Activated CD8-positive, alpha-beta T cell treated with anti-CD3 and anti-CD28 coated beads, Interleukin-2, amount 10 ng/mL, durations not matched to agents 7 days and 5 days (primary cell): ENCODE results near the gene MARK4. TPM values are rescaled to one million over a fixed set of nuclear protein-coding genes. Genes with fewer than 3 reads are reported as not detected.
"Not testable (repeated sequence)": the region's sequence is repeated elsewhere in the genome, so short reads cannot be mapped to it uniquely, and the experiment has no call there.

Experiments used
- ATAC-seq: fragments of 150-1000 bp; cut with Tn5 transposase; one replicate; pipeline ENCODE4 v1.10.0; 2021; ENCODE audit warnings: moderate library complexity
- CTCF ChIA-PET: fragments of 350-600 bp; sonication (Branson Sonifier 250); formaldehyde crosslinking; loops from one replicate; lab custom pipeline; 2021; ENCODE audit warnings: antibody characterized with exemption; lab: Charles Lee
- POLR2A ChIA-PET: fragments of 350-600 bp; sonication (Branson Sonifier 250); formaldehyde crosslinking; loops from one replicate; lab custom pipeline; 2021; ENCODE audit warnings: antibody characterized with exemption; lab: Charles Lee
- DNase-seq: peaks from one replicate; pipeline ENCODE4 v3.0.0-alpha.2; 2020
- H3K27ac Mint-ChIP-seq: one replicate; pipeline ENCODE4 v1.8.0; 2021; ENCODE audit warnings: mild to moderate bottlenecking, mixed read lengths
- H3K27me3 Mint-ChIP-seq: one replicate; pipeline ENCODE4 v1.8.0; 2021; ENCODE audit warnings: low read depth, mixed read lengths
- H3K36me3 Mint-ChIP-seq: one replicate; pipeline ENCODE4 v1.8.0; 2021; ENCODE audit warnings: low read depth, mixed read lengths
- H3K4me1 Mint-ChIP-seq: one replicate; pipeline ENCODE4 v1.8.0; 2021; ENCODE audit warnings: low read depth, mixed read lengths
- H3K4me3 Mint-ChIP-seq: one replicate; pipeline ENCODE4 v1.8.0; 2021; ENCODE audit warnings: mild to moderate bottlenecking, mixed read lengths
- H3K9me3 Mint-ChIP-seq: one replicate; pipeline ENCODE4 v1.8.0; 2022; ENCODE audit warnings: mixed read lengths; ENCODE audit not compliant: insufficient read depth
- total RNA-seq, 2 experiments: library from RNA; stranded (reverse); gene quantifications; one replicate each; pipeline ENCODE4 v1.2.3, GENCODE V29; 2021

Gene MARK4
- total RNA-seq, 2 experiments from 2014 or later: 18.3 to 18.5 TPM

DNA sequence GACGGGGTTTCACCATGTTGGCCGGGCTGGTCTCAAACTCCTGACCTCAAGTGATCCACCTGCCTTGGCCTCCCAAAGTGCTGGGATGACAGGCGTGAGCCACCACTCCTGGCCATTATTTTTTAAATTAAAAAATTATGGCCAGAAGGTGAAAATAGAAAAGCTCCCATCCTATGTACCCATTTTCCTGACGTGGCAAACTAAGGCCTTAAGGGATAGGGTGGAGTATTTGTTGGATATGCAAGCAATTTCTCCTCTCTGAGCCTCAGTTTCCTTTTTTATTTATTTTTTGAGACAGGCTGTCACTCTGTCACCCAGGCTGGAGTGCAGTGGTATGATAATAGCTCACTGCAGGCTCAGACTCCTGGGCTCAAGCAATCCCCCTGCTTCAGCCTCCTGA is 83.8 kb downstream of the MARK4 start:
- POLR2A ChIA-PET, DNase-seq, ATAC-seq, H3K36me3 Mint-ChIP-seq, H3K27ac Mint-ChIP-seq, H3K27me3 Mint-ChIP-seq, H3K4me3 Mint-ChIP-seq, H3K9me3 Mint-ChIP-seq, H3K4me1 Mint-ChIP-seq, CTCF ChIA-PET: not testable (repeated sequence)

DNA sequence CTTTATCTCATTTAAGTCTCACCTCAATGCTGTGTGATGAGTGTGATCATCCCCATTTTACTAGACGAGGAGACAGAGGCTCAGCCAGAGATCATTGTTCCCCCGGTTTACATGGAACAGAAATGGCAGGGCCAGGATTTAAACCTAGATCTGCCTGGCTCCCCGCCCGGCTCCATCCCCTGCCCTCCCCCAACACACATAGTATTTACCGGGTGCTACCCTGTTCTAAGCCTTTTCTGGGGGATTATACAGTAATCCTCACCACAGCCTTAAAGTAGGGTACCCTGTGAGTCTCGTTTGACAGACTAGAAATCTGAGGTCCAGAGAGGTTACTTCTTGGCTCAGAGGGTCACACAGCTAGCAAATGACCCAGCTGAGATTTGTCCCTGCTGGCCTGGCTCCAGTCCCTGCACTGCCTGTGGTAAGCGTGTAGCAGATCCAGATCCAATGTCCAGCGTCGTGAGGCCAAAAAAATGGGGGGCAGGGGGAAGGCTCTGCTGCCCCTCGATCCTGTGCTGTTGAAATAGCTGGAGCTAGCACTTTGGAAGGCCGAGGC is 85.7 kb downstream of the MARK4 start:
- Mint-ChIP-seq H3K4me3 (no peak overlapping the region), H3K9me3 (no peaks in the 10 kb centered on the region), H3K27me3 (peaks cover 10% of the 10 kb centered on the region), H3K4me1 (peaks cover 10% of the 10 kb centered on the region), H3K36me3 (no peaks in the 10 kb centered on the region), H3K27ac (no peak overlapping the region)
- ATAC-seq (no peak), DNase-seq (no peak)
- ChIA-PET POLR2A (interaction anchor here (0.8 kb wide), 1 partner anchor 15 kb away, joined by 3 read pairs; no protein-coding TSS in a partner anchor), CTCF (interaction anchor here (0.9 kb wide), 1 partner anchor 88 kb away, joined by 3 read pairs; no protein-coding TSS in a partner anchor)

DNA sequence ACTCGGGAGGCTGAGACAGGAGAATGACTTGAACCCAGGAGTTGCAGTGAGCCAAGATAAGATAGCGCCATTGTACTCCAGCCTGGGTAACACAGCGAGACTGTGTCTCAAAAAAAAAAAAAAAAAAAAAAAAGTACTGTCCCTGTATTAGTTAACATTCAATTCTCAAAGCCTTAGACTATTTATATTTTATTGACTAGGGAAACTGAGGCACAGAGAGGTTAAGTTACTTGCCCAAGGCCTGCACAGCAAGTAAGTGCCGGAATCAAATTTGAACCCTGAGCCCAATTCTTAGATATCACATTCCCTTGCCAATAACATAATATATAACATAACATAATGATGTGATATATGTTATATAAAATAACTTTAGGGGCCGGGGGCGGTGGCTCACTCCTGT is 88.6 kb downstream of the MARK4 start:
- Mint-ChIP-seq H3K4me3 (no peak overlapping the region), H3K27me3 (peaks cover 10% of the 10 kb centered on the region), H3K9me3 (no peaks in the 10 kb centered on the region), H3K27ac (no peak overlapping the region), H3K4me1 (peaks cover 10% of the 10 kb centered on the region), H3K36me3 (no peaks in the 10 kb centered on the region)
- POLR2A ChIA-PET: no interaction called here
- ATAC-seq (no peak), DNase-seq (no peak)
- CTCF ChIA-PET: interaction anchor here (0.6 to 1.5 kb wide), 7 partner anchors 22 to 436 kb away, joined by 3 to 5 read pairs (median 3); no protein-coding TSS in a partner anchor

DNA sequence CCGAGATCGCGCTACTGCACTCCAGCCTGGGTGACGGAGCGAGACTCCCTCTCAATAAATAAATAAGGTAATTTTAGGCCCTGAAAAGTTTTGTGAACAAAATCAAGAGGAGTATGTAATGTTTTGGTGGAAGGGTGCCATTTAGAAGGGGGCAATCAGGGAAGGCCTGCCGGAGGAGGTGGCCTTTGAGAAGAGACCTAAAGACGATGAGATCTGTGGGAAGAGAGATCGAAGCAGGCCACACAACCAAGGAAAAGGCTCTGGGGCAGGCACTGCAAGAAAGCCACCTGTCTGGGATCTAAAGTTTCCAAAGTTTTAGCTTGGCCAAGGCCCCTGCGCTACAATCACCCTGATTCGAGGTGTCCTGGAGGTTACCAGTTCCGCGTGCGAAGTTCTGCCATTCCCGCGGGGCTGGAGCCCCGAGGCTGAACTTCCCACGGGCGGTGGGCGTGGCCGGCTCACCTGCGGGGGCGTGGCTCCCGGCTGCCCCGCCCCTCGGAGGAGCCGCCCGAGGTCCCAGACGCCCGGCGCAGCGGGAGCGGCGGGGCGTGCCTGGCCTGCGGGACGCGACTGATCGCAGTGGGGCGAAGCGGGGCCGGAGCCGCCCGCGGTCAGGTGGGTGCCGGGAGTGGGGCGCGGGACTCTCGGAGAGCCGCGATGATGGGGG is 89.3 kb downstream of the MARK4 start, which contains the start of gene KLC3:
TSS of gene KLC3 (plus strand) at position 519 of the 667 bp plus-strand sequence. CDS start 4,792 bp downstream, outside the sequence.
- Mint-ChIP-seq H3K36me3 (no peaks in the 10 kb centered on the region), H3K9me3 (no peaks in the 10 kb centered on the region), H3K4me1 (peaks cover 10% of the 10 kb centered on the region), H3K27ac (no peak within 1 kb of the TSS), H3K4me3 (peak within 1 kb of the TSS; percentile 48), H3K27me3 (peaks cover 13% of the 10 kb centered on the region)
- POLR2A ChIA-PET: no interaction called here
- ATAC-seq (peak; percentile 58), DNase-seq (no peak)
- CTCF ChIA-PET: interaction anchor here (0.6 kb wide), 1 partner anchor 126 kb away, joined by 3 read pairs; no protein-coding TSS in a partner anchor

DNA sequence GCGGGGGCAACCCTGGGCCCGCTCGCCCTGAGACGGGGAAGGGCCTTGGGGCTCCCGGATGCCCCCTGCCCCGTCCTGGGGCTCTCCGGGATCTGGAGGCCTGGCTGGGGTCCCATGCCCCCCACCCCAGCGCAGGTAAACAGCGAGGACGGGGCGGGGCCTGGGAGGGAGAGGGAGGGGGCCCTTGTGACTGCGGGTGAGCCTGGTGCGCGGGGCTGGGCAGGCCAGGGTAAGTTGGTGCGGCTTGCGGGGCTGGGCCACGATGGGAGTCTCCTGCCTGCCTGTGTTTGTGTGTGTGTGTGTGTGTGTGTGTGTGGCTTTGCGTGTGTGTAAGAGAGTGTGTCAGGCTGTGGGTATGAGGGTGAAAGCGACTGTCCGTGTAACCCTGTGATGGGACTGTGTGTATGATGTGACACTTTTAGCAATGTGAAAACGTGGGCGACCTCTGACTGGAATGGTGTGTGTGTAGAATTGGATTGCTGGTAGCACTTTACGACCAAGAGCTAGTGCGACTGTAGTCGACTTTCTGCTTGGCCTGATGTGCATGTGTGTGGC is 89.9 kb downstream of the MARK4 start:
- POLR2A ChIA-PET: no interaction called here
- no peaks in the 10 kb centered on the region for H3K36me3 Mint-ChIP-seq
- H3K27ac Mint-ChIP-seq: no peak overlapping the region
- peak; percentile 22 for ATAC-seq
- H3K27me3 Mint-ChIP-seq: peaks cover 16% of the 10 kb centered on the region
- DNase-seq: no peak
- CTCF ChIA-PET: no interaction called here
- no peak overlapping the region for H3K4me3 Mint-ChIP-seq
- H3K9me3 Mint-ChIP-seq: no peaks in the 10 kb centered on the region
- peaks cover 10% of the 10 kb centered on the region for H3K4me1 Mint-ChIP-seq

DNA sequence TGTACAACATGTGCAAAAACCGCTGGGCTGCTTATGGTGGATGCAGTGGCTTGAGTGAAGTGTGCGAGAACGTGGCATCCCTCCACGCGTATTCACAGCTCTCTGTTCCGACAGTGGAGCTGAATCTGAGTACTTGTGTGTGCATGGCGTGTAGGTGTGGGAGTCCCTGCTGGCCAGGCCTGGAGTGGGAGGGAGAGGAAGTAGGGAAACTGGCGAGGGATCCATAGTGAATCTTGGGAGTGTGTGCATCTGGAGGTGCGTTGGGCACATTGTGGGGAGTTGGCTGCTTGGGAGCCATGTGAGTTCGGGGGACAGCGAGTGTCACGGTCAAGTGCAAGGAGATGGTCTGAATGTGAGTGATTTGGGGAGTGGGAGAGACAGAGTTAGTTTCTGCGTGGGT is 91.8 kb downstream of the MARK4 start:
- POLR2A ChIA-PET: no interaction called here

DNA sequence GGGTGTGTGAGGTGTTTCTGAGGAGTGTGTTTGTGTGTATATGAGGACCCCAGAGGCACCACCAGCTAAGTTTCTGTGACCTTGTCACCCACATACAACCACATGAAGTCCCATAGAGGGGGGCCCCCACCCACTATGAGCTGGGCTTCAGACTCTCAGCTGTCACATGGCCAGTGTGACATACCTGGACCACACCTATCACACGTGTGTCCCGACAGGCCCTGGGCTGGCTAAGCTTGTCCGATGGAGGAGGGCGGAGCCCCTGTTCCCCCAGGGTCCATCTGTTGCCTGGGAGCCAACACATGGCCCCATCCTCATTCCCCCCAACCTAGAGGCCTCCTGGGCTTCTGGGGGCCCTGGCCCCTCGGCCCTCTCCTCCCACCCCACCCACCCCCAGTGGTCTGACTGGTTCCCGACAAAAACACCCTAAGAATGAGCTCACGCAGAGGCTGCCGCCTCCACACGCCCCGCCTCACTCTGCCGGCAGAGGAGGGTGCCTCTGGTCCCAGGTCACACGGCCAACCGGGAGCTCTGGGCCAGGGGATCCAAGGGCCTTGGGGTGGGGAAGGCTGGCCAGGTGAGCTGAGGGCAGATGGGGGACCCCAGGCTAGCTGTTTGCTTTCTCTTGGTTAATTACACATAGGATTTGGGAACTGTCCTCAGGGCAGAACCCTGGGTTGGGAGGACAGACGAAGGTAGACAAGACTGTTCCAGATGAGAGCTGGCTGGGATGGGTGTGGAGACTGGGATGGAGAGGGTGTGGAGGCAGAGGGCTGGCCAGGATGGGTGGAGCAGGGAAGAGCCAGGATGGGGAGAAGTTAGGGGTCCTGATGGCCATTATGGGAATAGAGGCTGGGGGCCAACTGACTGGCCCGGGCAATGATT is 93.8 kb downstream of the MARK4 start:
- H3K4me1 Mint-ChIP-seq: peaks cover 5% of the 10 kb centered on the region
- no peaks in the 10 kb centered on the region for H3K36me3 Mint-ChIP-seq
- H3K9me3 Mint-ChIP-seq: no peaks in the 10 kb centered on the region
- CTCF ChIA-PET: interaction anchor here (1.5 kb wide), 1 partner anchor 141 kb away, joined by 3 read pairs; no protein-coding TSS in a partner anchor
- DNase-seq: no peak
- peaks cover 10% of the 10 kb centered on the region for H3K27me3 Mint-ChIP-seq
- no peak overlapping the region for H3K4me3 Mint-ChIP-seq
- POLR2A ChIA-PET: no interaction called here
- ATAC-seq: no peak
- no peak overlapping the region for H3K27ac Mint-ChIP-seq

More for the DNA sequence above, 91.8 kb downstream of the MARK4 start:
- Mint-ChIP-seq H3K27me3 (peaks cover 12% of the 10 kb centered on the region), H3K4me1 (peaks cover 10% of the 10 kb centered on the region), H3K4me3 (no peak overlapping the region), H3K36me3 (no peaks in the 10 kb centered on the region), H3K9me3 (no peaks in the 10 kb centered on the region), H3K27ac (no peak overlapping the region)
- DNase-seq (no peak), ATAC-seq (no peak)
- CTCF ChIA-PET: no interaction called here

DNA sequence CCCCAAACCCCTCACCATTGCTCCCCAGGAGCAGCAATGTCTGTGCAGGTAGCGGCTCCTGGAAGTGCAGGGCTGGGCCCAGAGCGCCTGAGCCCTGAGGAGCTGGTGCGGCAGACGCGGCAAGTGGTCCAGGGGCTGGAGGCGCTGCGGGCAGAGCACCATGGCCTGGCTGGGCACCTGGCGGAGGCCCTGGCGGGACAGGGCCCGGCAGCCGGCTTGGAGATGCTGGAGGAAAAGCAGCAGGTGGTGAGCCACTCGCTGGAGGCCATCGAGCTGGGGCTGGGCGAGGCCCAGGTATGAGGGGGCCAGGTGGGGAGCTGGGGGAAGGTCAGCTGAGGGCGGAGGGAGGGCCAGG is 94.4 kb downstream of the MARK4 start:
- no peak overlapping the region for H3K4me3 Mint-ChIP-seq
- POLR2A ChIA-PET: no interaction called here

DNA sequence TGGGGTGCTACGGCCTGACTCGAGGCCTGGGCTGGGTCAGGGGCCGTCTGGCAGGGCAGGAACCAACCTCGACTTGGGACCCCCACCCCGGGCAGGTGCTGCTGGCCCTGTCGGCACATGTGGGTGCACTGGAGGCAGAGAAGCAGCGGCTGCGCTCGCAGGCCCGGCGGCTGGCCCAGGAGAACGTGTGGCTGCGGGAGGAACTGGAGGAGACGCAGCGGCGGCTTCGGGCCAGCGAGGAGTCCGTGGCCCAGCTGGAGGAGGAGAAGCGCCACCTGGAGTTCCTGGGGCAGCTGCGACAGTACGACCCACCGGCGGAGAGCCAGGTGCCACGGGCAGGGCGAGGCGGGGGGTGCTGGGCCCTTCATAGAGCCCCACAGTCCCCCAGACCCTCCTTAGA is 95.4 kb downstream of the MARK4 start:
- H3K4me3 Mint-ChIP-seq: no peak overlapping the region
- H3K4me1 Mint-ChIP-seq: no peaks in the 10 kb centered on the region
- peaks cover 3% of the 10 kb centered on the region for H3K36me3 Mint-ChIP-seq
- CTCF ChIA-PET: no interaction called here
- H3K27ac Mint-ChIP-seq: no peak overlapping the region
- POLR2A ChIA-PET: no interaction called here
- DNase-seq (no peak), ATAC-seq (no peak)
- H3K9me3 Mint-ChIP-seq: no peaks in the 10 kb centered on the region
- H3K27me3 Mint-ChIP-seq: peaks cover 7% of the 10 kb centered on the region

More for the DNA sequence above, 94.4 kb downstream of the MARK4 start:
- Mint-ChIP-seq H3K27me3 (peaks cover 7% of the 10 kb centered on the region), H3K4me1 (no peaks in the 10 kb centered on the region), H3K36me3 (no peaks in the 10 kb centered on the region), H3K27ac (no peak overlapping the region), H3K9me3 (no peaks in the 10 kb centered on the region)
- DNase-seq (no peak), ATAC-seq (no peak)
- CTCF ChIA-PET: interaction anchor here (1.5 kb wide), 1 partner anchor 140 kb away, joined by 3 read pairs; no protein-coding TSS in a partner anchor

DNA sequence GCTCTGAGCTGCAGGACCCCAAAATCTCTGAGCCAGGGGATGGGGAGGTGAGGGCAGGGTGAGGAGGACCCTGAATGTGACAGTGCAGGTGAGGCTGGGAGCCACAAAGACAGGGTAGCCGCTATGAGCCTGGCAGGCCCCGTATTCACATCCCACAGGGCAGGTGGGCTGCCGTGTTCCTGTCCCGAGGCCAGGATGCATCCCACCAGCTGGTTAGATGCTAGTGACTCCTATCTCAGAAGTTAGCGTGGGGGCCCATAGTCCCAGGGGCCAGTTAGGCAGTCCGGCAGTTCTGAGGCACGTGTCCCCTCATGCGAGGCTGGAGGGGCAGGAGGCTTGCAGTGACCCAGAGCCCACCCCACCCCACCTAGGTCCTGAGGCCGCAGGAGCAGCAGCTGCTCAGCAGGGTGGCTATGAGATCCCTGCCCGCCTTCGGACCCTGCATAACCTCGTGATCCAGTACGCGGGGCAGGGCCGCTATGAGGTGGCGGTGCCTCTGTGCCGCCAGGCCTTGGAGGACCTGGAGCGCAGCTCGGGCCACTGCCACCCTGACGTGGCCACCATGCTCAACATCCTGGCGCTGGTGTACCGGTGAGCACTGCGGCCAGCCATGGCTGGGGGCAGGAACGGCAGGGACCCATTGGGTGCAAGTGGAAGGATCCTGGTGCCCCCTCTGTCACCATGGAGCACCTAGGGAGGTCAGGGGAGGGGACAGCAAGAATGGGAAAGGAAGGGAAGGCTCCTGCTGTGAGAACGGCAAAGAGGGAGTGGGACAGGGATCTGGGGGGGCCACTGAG is 96.7 kb downstream of the MARK4 start:
- Mint-ChIP-seq H3K4me3 (no peak overlapping the region), H3K36me3 (peaks cover 3% of the 10 kb centered on the region), H3K27ac (no peak overlapping the region), H3K27me3 (peaks cover 7% of the 10 kb centered on the region), H3K4me1 (no peaks in the 10 kb centered on the region), H3K9me3 (no peaks in the 10 kb centered on the region)
- ATAC-seq (no peak), DNase-seq (no peak)
- CTCF ChIA-PET: no interaction called here
- POLR2A ChIA-PET: no interaction called here
